SK-N-SH treated with all-trans-retinoic acid at 6 μM for 48 hours (cell line): ENCODE data around the gene DCAF15.

Experiments used
- ATAC-seq: fragments of 200-7000 bp; cut with Tn5 transposase; 3 replicates; pipeline ENCODE4 v1.9.1; 2020; ENCODE audit warnings: mild to moderate bottlenecking, moderate library complexity
- ARNTL ChIP-seq: fragments of 450-650 bp; formaldehyde crosslinking; IDR thresholded peaks from 2 replicates; pipeline ENCODE4 v1.5.0; 2020; ENCODE audit warnings: low read depth, mild to moderate bottlenecking, moderate library complexity, borderline replicate concordance
- BACH2 ChIP-seq: fragments of 250-450 bp; sonication (Bioruptor Pico); IDR thresholded peaks from 2 replicates; pipeline ENCODE4 v1.9.0; 2021; ENCODE audit warnings: mild to moderate bottlenecking, borderline replicate concordance
- CSDC2 ChIP-seq: fragments of 250-450 bp; sonication (Bioruptor Pico); IDR thresholded peaks from 2 replicates; pipeline ENCODE4 v1.5.0; 2020; ENCODE audit warnings: mild to moderate bottlenecking, moderate library complexity
- GLIS3 ChIP-seq: fragments of 250-450 bp; sonication (Bioruptor Pico); IDR thresholded peaks from 2 replicates; pipeline ENCODE4 v1.5.0; 2020; ENCODE audit warnings: mild to moderate bottlenecking, moderate library complexity
- ISL1 ChIP-seq: fragments of 250-450 bp; sonication (Bioruptor Pico); IDR thresholded peaks from 2 replicates; pipeline ENCODE4 v2.1.2; 2022; ENCODE audit warnings: mild to moderate bottlenecking, moderate library complexity
- PPARA ChIP-seq: fragments of 250-450 bp; sonication (Bioruptor Pico); IDR thresholded peaks from 2 replicates; pipeline ENCODE4 v1.5.0; 2020; ENCODE audit warnings: mild to moderate bottlenecking, borderline replicate concordance
- RARB ChIP-seq: fragments of 250-450 bp; sonication (Bioruptor Pico); IDR thresholded peaks from 2 replicates; pipeline ENCODE4 v1.8.0; 2021; ENCODE audit warnings: mild to moderate bottlenecking, moderate library complexity
- SNAI2 ChIP-seq: fragments of 250-450 bp; sonication (Bioruptor Pico); IDR thresholded peaks from 2 replicates; pipeline ENCODE4 v1.5.0; 2020; ENCODE audit warnings: mild to moderate bottlenecking, moderate library complexity
- TCF4 ChIP-seq: fragments of 250-450 bp; sonication (Bioruptor Pico); IDR thresholded peaks from 2 replicates; pipeline ENCODE4 v1.8.0; 2021; ENCODE audit warnings: mild to moderate bottlenecking, moderate library complexity, borderline replicate concordance
- TOX ChIP-seq: fragments of 250-450 bp; sonication (Bioruptor Pico); IDR thresholded peaks from 2 replicates; pipeline ENCODE4 v1.8.0; 2021; ENCODE audit warnings: mild to moderate bottlenecking, moderate library complexity, borderline replicate concordance
- ZC3H10 ChIP-seq: fragments of 250-450 bp; sonication (Bioruptor Pico); IDR thresholded peaks from 2 replicates; pipeline ENCODE4 v1.5.1; 2021; ENCODE audit warnings: mild to moderate bottlenecking, moderate library complexity
- ZFP3 ChIP-seq: fragments of 250-450 bp; sonication (Bioruptor Pico); IDR thresholded peaks from 2 replicates; pipeline ENCODE4 v1.5.0; 2020; ENCODE audit warnings: mild to moderate bottlenecking, moderate library complexity
- ZFP30 ChIP-seq: fragments of 450-650 bp; formaldehyde crosslinking; IDR thresholded peaks from 2 replicates; pipeline ENCODE4 v1.5.0; 2022; ENCODE audit warnings: mild to moderate bottlenecking, moderate library complexity
- ZNF565 ChIP-seq: fragments of 450-650 bp; formaldehyde crosslinking; conservative IDR thresholded peaks from 2 replicates; pipeline ENCODE4 v1.5.0; 2020; ENCODE audit warnings: low read depth, mild to moderate bottlenecking, moderate library complexity
- ZNF70 ChIP-seq: fragments of 450-650 bp; formaldehyde crosslinking; IDR thresholded peaks from 2 replicates; pipeline ENCODE4 v1.5.0; 2020; ENCODE audit warnings: mild to moderate bottlenecking, moderate library complexity
- ZNF8 ChIP-seq: fragments of 450-650 bp; formaldehyde crosslinking; IDR thresholded peaks from 2 replicates; pipeline ENCODE4 v1.5.0; 2020; ENCODE audit warnings: mild to moderate bottlenecking, moderate library complexity
- TF ChIP-seq, protein P1 (sequence below): fragments of 250-450 bp; sonication (Bioruptor Pico); IDR thresholded peaks from 2 replicates; pipeline ENCODE4 v1.5.1; 2020; ENCODE audit warnings: low read depth, mild to moderate bottlenecking, moderate library complexity
- TF ChIP-seq, protein P2 (sequence below): fragments of 250-450 bp; sonication (Bioruptor Pico); IDR thresholded peaks from 2 replicates; pipeline ENCODE4 v1.8.0; 2020; ENCODE audit warnings: mild to moderate bottlenecking, moderate library complexity, borderline replicate concordance
- TF ChIP-seq, protein P3 (sequence below): fragments of 250-450 bp; sonication (Bioruptor Pico); IDR thresholded peaks from 2 replicates; pipeline ENCODE4 v1.5.0; 2020; ENCODE audit warnings: mild to moderate bottlenecking, moderate library complexity

DCAF15 gene

DNA sequence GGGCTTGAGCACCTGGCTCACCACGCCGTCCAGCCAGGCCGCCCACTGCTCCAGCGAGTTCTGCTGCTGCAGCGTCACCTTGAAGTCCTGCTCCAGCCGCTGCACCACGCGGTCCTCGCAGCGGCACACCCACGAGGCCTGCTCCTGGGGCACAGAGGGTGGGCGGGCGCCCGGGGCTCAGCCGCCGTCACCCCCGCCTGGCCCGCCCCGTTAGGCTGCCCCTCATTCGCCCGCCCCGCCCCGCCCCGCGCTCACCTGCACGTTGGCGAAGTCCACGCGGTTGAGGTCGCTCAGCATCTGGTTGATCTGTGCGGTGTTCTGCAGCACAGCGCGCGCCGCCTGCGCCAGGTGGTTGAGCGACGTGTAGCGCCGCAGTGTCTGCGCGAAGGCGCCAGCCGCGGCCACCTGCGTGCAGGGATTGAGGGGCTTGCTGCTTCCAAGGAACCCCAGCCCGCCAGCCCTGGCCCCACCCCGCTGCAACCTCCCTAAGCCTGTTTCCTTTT lies 11.3 kb downstream of the DCAF15 start:
- peak; percentile 8; the same call in 1 of the 3 replicates for ATAC-seq
- TF ChIP-seq TOX (CRISPR knock-in tag) (no peak), ZC3H10 (CRISPR knock-in tag) (no peak), BACH2 (no peak), ISL1 (CRISPR knock-in tag) (no peak)
- TF ChIP-seq, protein P1, sequence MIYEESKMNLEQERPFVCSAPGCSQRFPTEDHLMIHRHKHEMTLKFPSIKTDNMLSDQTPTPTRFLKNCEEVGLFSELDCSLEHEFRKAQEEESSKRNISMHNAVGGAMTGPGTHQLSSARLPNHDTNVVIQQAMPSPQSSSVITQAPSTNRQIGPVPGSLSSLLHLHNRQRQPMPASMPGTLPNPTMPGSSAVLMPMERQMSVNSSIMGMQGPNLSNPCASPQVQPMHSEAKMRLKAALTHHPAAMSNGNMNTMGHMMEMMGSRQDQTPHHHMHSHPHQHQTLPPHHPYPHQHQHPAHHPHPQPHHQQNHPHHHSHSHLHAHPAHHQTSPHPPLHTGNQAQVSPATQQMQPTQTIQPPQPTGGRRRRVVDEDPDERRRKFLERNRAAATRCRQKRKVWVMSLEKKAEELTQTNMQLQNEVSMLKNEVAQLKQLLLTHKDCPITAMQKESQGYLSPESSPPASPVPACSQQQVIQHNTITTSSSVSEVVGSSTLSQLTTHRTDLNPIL (CRISPR knock-in tag): no peak
- TF ChIP-seq, protein P2, sequence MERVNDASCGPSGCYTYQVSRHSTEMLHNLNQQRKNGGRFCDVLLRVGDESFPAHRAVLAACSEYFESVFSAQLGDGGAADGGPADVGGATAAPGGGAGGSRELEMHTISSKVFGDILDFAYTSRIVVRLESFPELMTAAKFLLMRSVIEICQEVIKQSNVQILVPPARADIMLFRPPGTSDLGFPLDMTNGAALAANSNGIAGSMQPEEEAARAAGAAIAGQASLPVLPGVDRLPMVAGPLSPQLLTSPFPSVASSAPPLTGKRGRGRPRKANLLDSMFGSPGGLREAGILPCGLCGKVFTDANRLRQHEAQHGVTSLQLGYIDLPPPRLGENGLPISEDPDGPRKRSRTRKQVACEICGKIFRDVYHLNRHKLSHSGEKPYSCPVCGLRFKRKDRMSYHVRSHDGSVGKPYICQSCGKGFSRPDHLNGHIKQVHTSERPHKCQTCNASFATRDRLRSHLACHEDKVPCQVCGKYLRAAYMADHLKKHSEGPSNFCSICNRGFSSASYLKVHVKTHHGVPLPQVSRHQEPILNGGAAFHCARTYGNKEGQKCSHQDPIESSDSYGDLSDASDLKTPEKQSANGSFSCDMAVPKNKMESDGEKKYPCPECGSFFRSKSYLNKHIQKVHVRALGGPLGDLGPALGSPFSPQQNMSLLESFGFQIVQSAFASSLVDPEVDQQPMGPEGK (CRISPR knock-in tag): no peak

DNA sequence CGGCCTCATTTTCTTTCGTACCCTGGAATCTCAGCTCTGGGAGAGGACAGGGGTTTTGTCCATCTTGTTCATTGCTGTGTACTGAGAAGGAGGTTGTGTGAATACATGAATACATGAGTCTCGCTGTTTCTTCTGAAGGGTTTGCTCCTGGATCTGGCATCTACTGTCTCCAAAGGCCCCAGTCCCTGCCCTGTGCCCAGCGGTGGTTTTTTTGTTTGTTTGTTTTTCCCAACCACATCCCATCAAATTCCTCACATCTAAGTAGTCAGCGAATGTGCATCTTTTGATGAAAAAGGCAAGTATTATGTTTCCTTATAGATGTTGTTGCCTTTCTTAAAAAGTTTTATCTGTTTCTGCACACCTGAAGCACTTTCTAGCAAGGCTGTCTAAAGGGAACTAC lies 12.5 kb downstream of the DCAF15 start:
- ATAC-seq: no peak
- TF ChIP-seq ZNF70 (CRISPR knock-in tag): no peak
- TF ChIP-seq, protein P3, sequence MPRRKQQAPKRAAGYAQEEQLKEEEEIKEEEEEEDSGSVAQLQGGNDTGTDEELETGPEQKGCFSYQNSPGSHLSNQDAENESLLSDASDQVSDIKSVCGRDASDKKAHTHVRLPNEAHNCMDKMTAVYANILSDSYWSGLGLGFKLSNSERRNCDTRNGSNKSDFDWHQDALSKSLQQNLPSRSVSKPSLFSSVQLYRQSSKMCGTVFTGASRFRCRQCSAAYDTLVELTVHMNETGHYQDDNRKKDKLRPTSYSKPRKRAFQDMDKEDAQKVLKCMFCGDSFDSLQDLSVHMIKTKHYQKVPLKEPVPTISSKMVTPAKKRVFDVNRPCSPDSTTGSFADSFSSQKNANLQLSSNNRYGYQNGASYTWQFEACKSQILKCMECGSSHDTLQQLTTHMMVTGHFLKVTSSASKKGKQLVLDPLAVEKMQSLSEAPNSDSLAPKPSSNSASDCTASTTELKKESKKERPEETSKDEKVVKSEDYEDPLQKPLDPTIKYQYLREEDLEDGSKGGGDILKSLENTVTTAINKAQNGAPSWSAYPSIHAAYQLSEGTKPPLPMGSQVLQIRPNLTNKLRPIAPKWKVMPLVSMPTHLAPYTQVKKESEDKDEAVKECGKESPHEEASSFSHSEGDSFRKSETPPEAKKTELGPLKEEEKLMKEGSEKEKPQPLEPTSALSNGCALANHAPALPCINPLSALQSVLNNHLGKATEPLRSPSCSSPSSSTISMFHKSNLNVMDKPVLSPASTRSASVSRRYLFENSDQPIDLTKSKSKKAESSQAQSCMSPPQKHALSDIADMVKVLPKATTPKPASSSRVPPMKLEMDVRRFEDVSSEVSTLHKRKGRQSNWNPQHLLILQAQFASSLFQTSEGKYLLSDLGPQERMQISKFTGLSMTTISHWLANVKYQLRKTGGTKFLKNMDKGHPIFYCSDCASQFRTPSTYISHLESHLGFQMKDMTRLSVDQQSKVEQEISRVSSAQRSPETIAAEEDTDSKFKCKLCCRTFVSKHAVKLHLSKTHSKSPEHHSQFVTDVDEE (CRISPR knock-in tag): no peak
- TF ChIP-seq RARB (CRISPR knock-in tag): no peak
- TF ChIP-seq TCF4 (CRISPR knock-in tag): no peak
- TF ChIP-seq, protein P2 (CRISPR knock-in tag): no peak
- no peak for TF ChIP-seq ZNF565 (CRISPR knock-in tag)
- TF ChIP-seq ZFP3 (CRISPR knock-in tag): no peak
- TF ChIP-seq PPARA (CRISPR knock-in tag): no peak
- TF ChIP-seq TOX (CRISPR knock-in tag): no peak
- TF ChIP-seq ARNTL: no peak
- TF ChIP-seq ZC3H10 (CRISPR knock-in tag): no peak
- TF ChIP-seq GLIS3 (CRISPR knock-in tag): no peak

DNA sequence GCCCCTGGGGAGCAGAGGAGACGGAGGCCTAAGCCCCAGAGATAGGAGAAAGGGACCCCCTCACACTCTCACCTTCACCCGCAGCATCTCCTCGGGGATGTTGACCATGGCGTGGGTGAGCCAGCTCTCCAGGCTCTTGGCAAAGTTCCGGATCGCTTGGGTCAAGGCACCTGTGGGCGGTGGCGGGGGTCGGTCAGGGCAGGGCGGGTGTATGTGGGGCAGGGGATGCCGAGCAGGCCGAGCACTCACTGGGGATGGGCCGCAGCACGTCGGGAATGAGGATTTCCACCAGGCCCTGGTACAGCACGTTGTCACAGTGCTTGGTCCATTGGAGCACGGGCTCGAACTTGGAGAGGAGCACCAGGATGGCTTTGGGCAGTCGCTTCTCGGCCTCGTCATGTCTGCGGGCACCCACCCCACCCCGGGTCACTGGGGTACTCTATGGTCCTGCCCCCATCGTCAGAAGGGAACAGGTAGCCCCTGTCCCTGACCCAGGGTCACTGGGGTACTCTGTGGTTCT lies 13.1 kb downstream of the DCAF15 start:
- TF ChIP-seq SNAI2 (CRISPR knock-in tag) (no peak), TOX (CRISPR knock-in tag) (no peak), GLIS3 (CRISPR knock-in tag) (no peak), ARNTL (no peak), ZNF8 (CRISPR knock-in tag) (no peak), CSDC2 (CRISPR knock-in tag) (no peak), TCF4 (CRISPR knock-in tag) (no peak), ZFP30 (CRISPR knock-in tag) (no peak)
- TF ChIP-seq, protein P2 (CRISPR knock-in tag): no peak
- TF ChIP-seq, protein P1 (CRISPR knock-in tag): no peak
- no peak for ATAC-seq
